Stomach smooth muscle (tissue), 2 donors: Measurements from ENCODE around the gene CNTN4.

Experiments used
- H3K27ac ChIP-seq: one replicate; pipeline ENCODE4 v1.7.0; 2013; ENCODE audit warnings: mild to moderate bottlenecking, low read length, inconsistent platforms
- H3K27me3 ChIP-seq, 2 donors: one replicate each; pipeline ENCODE4 v1.7.0; 2013; ENCODE audit warnings: low read length in 2 of 2; ENCODE audit not compliant: insufficient read depth in 2 of 2, control insufficient read depth in 1 of 2
- H3K36me3 ChIP-seq, 2 donors: one replicate each; pipeline ENCODE4 v1.7.0; 2013; ENCODE audit warnings: low read length in 2 of 2; ENCODE audit not compliant: control insufficient read depth in 2 of 2, insufficient read depth in 2 of 2
- H3K4me1 ChIP-seq: one replicate; pipeline ENCODE4 v1.7.0; 2013; ENCODE audit warnings: low read length; ENCODE audit not compliant: control insufficient read depth, insufficient read depth
- H3K4me3 ChIP-seq, 2 donors: one replicate each; pipeline ENCODE4 v1.7.0; 2013; ENCODE audit warnings: low read length in 2 of 2
- H3K9ac ChIP-seq, 2 donors: one replicate each; pipeline ENCODE4 v1.7.0; 2013; ENCODE audit warnings: low read length in 2 of 2, mild to moderate bottlenecking in 1 of 2
- H3K9me3 ChIP-seq, 2 donors: one replicate each; pipeline ENCODE4 v1.7.0; 2013; ENCODE audit warnings: low read length in 2 of 2; ENCODE audit not compliant: control insufficient read depth in 2 of 2
- donor health status: healthy.
- donor health status: Pancreatic carcinoma.

CNTN4 gene

GRCh38 chr3:3082234-3082924 is 983.7 kb downstream of the CNTN4 start:
- Histone ChIP-seq H3K4me3 (no peak overlapping the region), H3K36me3 (no peaks in the 10 kb centered on the region), H3K27me3 (no peaks in the 10 kb centered on the region), H3K4me1 (no peaks in the 10 kb centered on the region), H3K9ac (no peak overlapping the region), H3K27ac (no peak overlapping the region), H3K9me3 (no peaks in the 10 kb centered on the region)

- Histone ChIP-seq H3K27ac (no peak overlapping the region), H3K36me3 (no peaks in the 10 kb centered on the region), H3K4me3 (no peak overlapping the region), H3K9me3 (no peaks in the 10 kb centered on the region), H3K4me1 (no peaks in the 10 kb centered on the region), H3K9ac (no peak overlapping the region), H3K27me3 (no peaks in the 10 kb centered on the region)
These were observed 986.2 kb downstream of the CNTN4 start for GRCh38 chr3:3084890-3085289.

- H3K4me1 ChIP-seq, result no peaks in the 10 kb centered on the region
- no peak overlapping the region for H3K27ac ChIP-seq
- H3K9ac ChIP-seq, result no peak overlapping the region
- H3K36me3 ChIP-seq, result no peaks in the 10 kb centered on the region
- no peak overlapping the region for H3K4me3 ChIP-seq
- H3K27me3 ChIP-seq, result no peaks in the 10 kb centered on the region
- no peaks in the 10 kb centered on the region for H3K9me3 ChIP-seq
These were observed 987.1 kb downstream of the CNTN4 start for GRCh38 chr3:3085782-3086181.

- Histone ChIP-seq H3K9ac (no peak overlapping the region), H3K4me1 (no peaks in the 10 kb centered on the region), H3K36me3 (no peaks in the 10 kb centered on the region), H3K4me3 (no peak overlapping the region), H3K27ac (no peak overlapping the region), H3K27me3 (no peaks in the 10 kb centered on the region), H3K9me3 (no peaks in the 10 kb centered on the region)
These were observed 987.6 kb downstream of the CNTN4 start for GRCh38 chr3:3086239-3086638.

GRCh38 chr3:3087279-3087678 is 988.6 kb downstream of the CNTN4 start:
- Histone ChIP-seq H3K4me3 (no peak overlapping the region), H3K9me3 (no peaks in the 10 kb centered on the region), H3K4me1 (no peaks in the 10 kb centered on the region), H3K36me3 (no peaks in the 10 kb centered on the region), H3K9ac (no peak overlapping the region), H3K27me3 (no peaks in the 10 kb centered on the region), H3K27ac (no peak overlapping the region)

- Histone ChIP-seq H3K4me3 (no peak overlapping the region), H3K9ac (no peak overlapping the region), H3K9me3 (no peaks in the 10 kb centered on the region), H3K4me1 (no peaks in the 10 kb centered on the region), H3K27me3 (no peaks in the 10 kb centered on the region), H3K27ac (no peak overlapping the region), H3K36me3 (no peaks in the 10 kb centered on the region)
These were observed 989.2 kb downstream of the CNTN4 start for GRCh38 chr3:3087716-3088465.

- Histone ChIP-seq H3K4me3 (no peak overlapping the region), H3K9ac (no peak overlapping the region), H3K27me3 (no peaks in the 10 kb centered on the region), H3K9me3 (no peaks in the 10 kb centered on the region), H3K4me1 (no peaks in the 10 kb centered on the region), H3K27ac (no peak overlapping the region), H3K36me3 (no peaks in the 10 kb centered on the region)
These were observed 990.4 kb downstream of the CNTN4 start for GRCh38 chr3:3089017-3089416.

GRCh38 chr3:3097958-3098357 is 999.3 kb downstream of the CNTN4 start:
- Histone ChIP-seq H3K9ac (no peak overlapping the region), H3K27me3 (no peaks in the 10 kb centered on the region), H3K4me1 (no peaks in the 10 kb centered on the region), H3K9me3 (no peaks in the 10 kb centered on the region), H3K36me3 (no peaks in the 10 kb centered on the region), H3K4me3 (no peak overlapping the region), H3K27ac (no peak overlapping the region)

GRCh38 chr3:3101660-3102458 is 1003.2 kb downstream of the CNTN4 start:
- H3K27me3 ChIP-seq, result no peaks in the 10 kb centered on the region
- H3K9me3 ChIP-seq, result no peaks in the 10 kb centered on the region
- no peaks in the 10 kb centered on the region for H3K36me3 ChIP-seq
- H3K4me3 ChIP-seq, result no peak overlapping the region
- H3K4me1 ChIP-seq, result no peaks in the 10 kb centered on the region
- H3K27ac ChIP-seq, result no peak overlapping the region
- H3K9ac ChIP-seq, result no peak overlapping the region

- Histone ChIP-seq H3K4me1 (no peaks in the 10 kb centered on the region), H3K36me3 (no peaks in the 10 kb centered on the region), H3K9me3 (no peaks in the 10 kb centered on the region), H3K9ac (no peak overlapping the region), H3K27me3 (no peaks in the 10 kb centered on the region), H3K4me3 (no peak overlapping the region), H3K27ac (no peak overlapping the region)
These were observed 1004.1 kb downstream of the CNTN4 start for GRCh38 chr3:3102751-3103150.
